Stimulated activated memory B cell treated with anti-CD40 and anti-IgM and Interleukin-4, amounts not matched to agents 10 μg/mL and 1 μg/mL and 100 μg/mL, for 72 hours (primary cell): Measurements from ENCODE around the gene LMNB1.
"Not testable (repeated sequence)": the region's sequence is repeated elsewhere in the genome, so short reads cannot be mapped to it uniquely, and the experiment has no call there.

Source experiments
- ATAC-seq: fragments of 150-1000 bp; cut with Tn5 transposase; 2 replicates; pipeline ENCODE4 v1.10.0; 2021
- H3K27ac Mint-ChIP-seq: one replicate; pipeline ENCODE4 v1.8.0; 2022; ENCODE audit warnings: mild to moderate bottlenecking, mixed read lengths
- H3K27me3 Mint-ChIP-seq: one replicate; pipeline ENCODE4 v1.8.0; 2022; ENCODE audit warnings: mixed read lengths
- H3K36me3 Mint-ChIP-seq: one replicate; pipeline ENCODE4 v1.8.0; 2022; ENCODE audit warnings: mixed read lengths
- H3K4me1 Mint-ChIP-seq: one replicate; pipeline ENCODE4 v1.8.0; 2022; ENCODE audit warnings: mixed read lengths
- H3K4me3 Mint-ChIP-seq: one replicate; pipeline ENCODE4 v1.8.0; 2022; ENCODE audit warnings: mild to moderate bottlenecking, moderate library complexity, mixed read lengths
- H3K9me3 Mint-ChIP-seq: one replicate; pipeline ENCODE4 v1.8.0; 2022; ENCODE audit warnings: mixed read lengths

LMNB1 gene, protein sequence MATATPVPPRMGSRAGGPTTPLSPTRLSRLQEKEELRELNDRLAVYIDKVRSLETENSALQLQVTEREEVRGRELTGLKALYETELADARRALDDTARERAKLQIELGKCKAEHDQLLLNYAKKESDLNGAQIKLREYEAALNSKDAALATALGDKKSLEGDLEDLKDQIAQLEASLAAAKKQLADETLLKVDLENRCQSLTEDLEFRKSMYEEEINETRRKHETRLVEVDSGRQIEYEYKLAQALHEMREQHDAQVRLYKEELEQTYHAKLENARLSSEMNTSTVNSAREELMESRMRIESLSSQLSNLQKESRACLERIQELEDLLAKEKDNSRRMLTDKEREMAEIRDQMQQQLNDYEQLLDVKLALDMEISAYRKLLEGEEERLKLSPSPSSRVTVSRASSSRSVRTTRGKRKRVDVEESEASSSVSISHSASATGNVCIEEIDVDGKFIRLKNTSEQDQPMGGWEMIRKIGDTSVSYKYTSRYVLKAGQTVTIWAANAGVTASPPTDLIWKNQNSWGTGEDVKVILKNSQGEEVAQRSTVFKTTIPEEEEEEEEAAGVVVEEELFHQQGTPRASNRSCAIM

GRCh38 chr5:126776499-126777256, at the start of gene LMNB1:
LMNB1 (plus strand) TSS chr5:126777136; CDS start chr5:126777509, 373 bp downstream.
- peaks cover 20% of the 10 kb centered on the region for H3K4me1 Mint-ChIP-seq
- no peaks in the 10 kb centered on the region for H3K27me3 Mint-ChIP-seq

DNA sequence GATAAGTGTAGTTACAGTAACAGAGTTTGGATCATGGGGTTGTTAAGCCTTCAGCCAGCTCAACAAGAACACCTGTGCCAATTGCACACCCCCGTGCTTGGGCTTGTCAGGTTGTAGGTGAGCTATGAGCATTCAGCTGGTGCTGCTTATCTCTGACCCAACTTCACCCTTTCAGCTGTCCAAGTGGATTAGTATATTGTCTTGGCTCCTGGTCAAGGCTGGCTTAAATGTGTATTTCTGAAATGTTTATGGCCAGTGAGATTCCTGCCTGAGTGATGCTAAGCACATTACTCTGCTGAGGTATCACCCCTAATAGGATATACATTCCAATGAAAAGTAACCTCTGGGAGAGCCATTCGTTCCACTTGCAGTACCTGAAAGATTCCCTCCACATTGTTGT, 44.2 kb upstream of the LMNB1 start:
- Mint-ChIP-seq H3K27me3 (no peaks in the 10 kb centered on the region), H3K27ac (no peak overlapping the region), H3K4me3 (no peak overlapping the region), H3K36me3 (no peaks in the 10 kb centered on the region), H3K9me3 (no peaks in the 10 kb centered on the region), H3K4me1 (no peaks in the 10 kb centered on the region)
- ATAC-seq = no peak

More at GRCh38 chr5:126776499-126777256, at the start of gene LMNB1:
- Mint-ChIP-seq H3K36me3 (peaks cover 5% of the 10 kb centered on the region), H3K4me3 (peak within 1 kb of the TSS; percentile 92), H3K27ac (peak within 1 kb of the TSS; percentile 97), H3K9me3 (no peaks in the 10 kb centered on the region)
- ATAC-seq = peak; percentile 89

DNA sequence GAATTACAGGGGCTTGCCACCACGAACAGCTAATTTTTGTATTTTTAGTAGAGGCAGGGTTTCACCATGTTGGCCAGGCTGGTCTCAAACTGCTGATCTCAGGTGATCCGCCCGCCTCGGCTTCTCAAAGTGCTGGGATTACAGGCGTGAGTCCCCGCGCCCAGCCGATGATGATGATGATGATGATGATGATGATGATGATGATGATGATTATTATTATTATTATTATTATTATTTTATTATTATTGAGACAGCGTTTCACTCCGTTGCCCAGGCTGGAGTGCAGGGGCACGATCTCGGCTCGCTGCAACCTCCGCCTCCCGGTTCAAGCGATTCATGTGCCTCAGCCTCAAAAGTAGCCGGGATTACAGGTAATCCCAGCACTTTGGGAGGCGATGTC, 42.4 kb upstream of the LMNB1 start:
- not testable (repeated sequence) for H3K4me3 Mint-ChIP-seq, H3K4me1 Mint-ChIP-seq, H3K9me3 Mint-ChIP-seq, H3K27me3 Mint-ChIP-seq, H3K27ac Mint-ChIP-seq, ATAC-seq, H3K36me3 Mint-ChIP-seq

GRCh38 chr5:126736141-126736540, 40.8 kb upstream of the LMNB1 start:
- Mint-ChIP-seq H3K4me1 (no peaks in the 10 kb centered on the region), H3K27ac (no peak overlapping the region)

GRCh38 chr5:126741361-126741760, 35.6 kb upstream of the LMNB1 start:
- Mint-ChIP-seq H3K36me3 (no peaks in the 10 kb centered on the region), H3K9me3 (no peaks in the 10 kb centered on the region), H3K4me3 (no peak overlapping the region), H3K4me1 (no peaks in the 10 kb centered on the region), H3K27me3 (no peaks in the 10 kb centered on the region), H3K27ac (no peak overlapping the region)
- no peak for ATAC-seq

More at GRCh38 chr5:126736141-126736540, 40.8 kb upstream of the LMNB1 start:
- Mint-ChIP-seq H3K27me3 (no peaks in the 10 kb centered on the region), H3K36me3 (no peaks in the 10 kb centered on the region), H3K4me3 (no peak overlapping the region), H3K9me3 (no peaks in the 10 kb centered on the region)
- ATAC-seq = no peak

DNA sequence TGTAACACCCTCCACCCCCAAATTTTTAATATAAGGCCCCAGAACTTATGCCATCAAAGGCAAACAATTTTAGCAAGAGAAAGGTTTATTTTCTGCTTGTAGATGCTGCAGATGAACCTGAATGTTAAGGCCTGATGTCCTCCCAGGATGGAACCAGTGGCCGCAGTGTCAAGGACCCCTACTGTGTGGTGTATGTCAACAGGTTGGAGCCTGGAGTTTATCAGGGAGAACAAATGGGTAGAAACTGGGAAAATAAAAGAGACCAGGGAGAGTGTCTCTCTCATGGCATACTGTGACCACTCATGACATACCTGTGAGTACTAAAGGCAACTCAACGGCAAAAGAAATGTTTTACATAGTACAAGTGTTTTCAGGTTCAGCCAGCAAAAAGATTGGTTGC, 34.5 kb upstream of the LMNB1 start:
- H3K4me1 Mint-ChIP-seq = peaks cover 3% of the 10 kb centered on the region
- H3K27ac Mint-ChIP-seq = no peak overlapping the region
- no peaks in the 10 kb centered on the region for H3K9me3 Mint-ChIP-seq
- no peaks in the 10 kb centered on the region for H3K27me3 Mint-ChIP-seq
- no peak for ATAC-seq
- H3K36me3 Mint-ChIP-seq = no peaks in the 10 kb centered on the region
- no peak overlapping the region for H3K4me3 Mint-ChIP-seq

- Mint-ChIP-seq H3K4me1 (peaks cover 20% of the 10 kb centered on the region), H3K27ac (no peak overlapping the region), H3K9me3 (no peaks in the 10 kb centered on the region)
These were observed 32.1 kb upstream of the LMNB1 start for GRCh38 chr5:126744836-126745235.

DNA sequence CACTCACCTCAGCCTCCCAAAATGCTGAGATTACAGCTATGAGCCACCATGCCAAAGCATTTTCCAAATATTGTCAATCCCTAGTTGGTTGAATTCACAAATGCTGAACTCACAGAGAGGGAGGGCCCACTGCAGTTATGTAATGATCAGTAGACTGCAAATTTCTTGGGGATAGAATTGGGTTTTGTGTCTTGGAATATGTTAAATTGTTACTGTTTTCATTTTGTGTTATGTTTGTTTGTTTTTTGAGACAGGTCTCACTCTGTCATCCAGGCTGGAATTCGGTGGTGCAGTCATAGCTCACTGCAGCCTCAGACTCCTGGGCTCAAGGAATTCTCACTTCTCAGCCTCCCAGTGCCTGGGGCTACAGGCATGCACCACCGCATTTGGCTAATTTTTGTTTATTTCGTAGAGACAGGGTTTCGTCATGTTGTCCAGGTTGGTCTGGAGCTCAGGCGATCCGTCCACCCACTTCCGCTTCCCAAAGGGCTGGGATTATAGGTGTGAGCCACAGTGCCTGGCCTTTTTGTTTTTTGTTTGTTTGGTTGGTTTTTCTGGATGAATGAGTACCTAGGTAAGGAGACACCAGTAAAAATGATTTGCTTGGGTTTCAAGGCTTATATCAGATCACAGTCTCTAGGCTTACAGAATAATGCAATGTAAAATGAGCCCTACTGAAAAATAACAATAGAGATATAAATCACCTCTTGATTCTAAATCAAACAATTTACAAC, 31.5 kb upstream of the LMNB1 start:
- Mint-ChIP-seq H3K27ac (no peak overlapping the region), H3K36me3 (no peaks in the 10 kb centered on the region), H3K27me3 (no peaks in the 10 kb centered on the region), H3K4me3 (no peak overlapping the region), H3K4me1 (peaks cover 20% of the 10 kb centered on the region), H3K9me3 (no peaks in the 10 kb centered on the region)
- no peak for ATAC-seq

More at GRCh38 chr5:126744836-126745235, 32.1 kb upstream of the LMNB1 start:
- Mint-ChIP-seq H3K27me3 (no peaks in the 10 kb centered on the region), H3K36me3 (no peaks in the 10 kb centered on the region), H3K4me3 (no peak overlapping the region)
- ATAC-seq = no peak

GRCh38 chr5:126746290-126746689, 30.6 kb upstream of the LMNB1 start:
- ATAC-seq = no peak
- Mint-ChIP-seq H3K4me3 (no peak overlapping the region), H3K27me3 (no peaks in the 10 kb centered on the region), H3K36me3 (no peaks in the 10 kb centered on the region), H3K4me1 (peaks cover 20% of the 10 kb centered on the region), H3K9me3 (no peaks in the 10 kb centered on the region), H3K27ac (no peak overlapping the region)

- H3K27ac Mint-ChIP-seq = no peak overlapping the region
- no peaks in the 10 kb centered on the region for H3K9me3 Mint-ChIP-seq
- H3K36me3 Mint-ChIP-seq = no peaks in the 10 kb centered on the region
- no peaks in the 10 kb centered on the region for H3K27me3 Mint-ChIP-seq
- H3K4me1 Mint-ChIP-seq = peaks cover 19% of the 10 kb centered on the region
- H3K4me3 Mint-ChIP-seq = no peak overlapping the region
- ATAC-seq = no peak
These were observed 24.7 kb upstream of the LMNB1 start for GRCh38 chr5:126752081-126752785.

DNA sequence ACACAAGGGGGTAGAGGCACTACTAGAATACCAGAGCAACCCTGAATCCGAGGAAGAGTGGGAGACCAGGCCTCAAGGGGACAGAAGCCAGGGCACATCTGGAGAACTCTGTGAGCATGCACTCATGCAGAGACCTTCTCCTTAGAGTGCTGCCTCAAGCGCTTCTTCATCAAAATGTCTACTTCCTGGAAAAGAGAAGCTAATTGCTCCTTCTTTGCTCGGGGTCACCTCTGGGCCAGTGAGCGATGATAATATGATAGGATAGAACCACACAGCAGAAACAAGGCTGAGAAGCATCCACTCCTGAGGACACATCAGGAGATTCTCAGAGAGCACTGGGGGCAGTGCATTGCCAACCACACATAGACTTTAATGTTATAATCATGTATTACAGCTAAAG, 23.7 kb upstream of the LMNB1 start:
- H3K9me3 Mint-ChIP-seq = no peaks in the 10 kb centered on the region
- H3K27me3 Mint-ChIP-seq = no peaks in the 10 kb centered on the region
- no peak overlapping the region for H3K4me3 Mint-ChIP-seq
- peaks cover 14% of the 10 kb centered on the region for H3K4me1 Mint-ChIP-seq
- H3K27ac Mint-ChIP-seq = no peak overlapping the region
- ATAC-seq = no peak
- H3K36me3 Mint-ChIP-seq = no peaks in the 10 kb centered on the region

GRCh38 chr5:126754609-126755008, 22.3 kb upstream of the LMNB1 start:
- Mint-ChIP-seq H3K27me3 (no peaks in the 10 kb centered on the region), H3K9me3 (no peaks in the 10 kb centered on the region), H3K4me1 (peaks cover 18% of the 10 kb centered on the region), H3K4me3 (no peak overlapping the region), H3K36me3 (no peaks in the 10 kb centered on the region), H3K27ac (no peak overlapping the region)
- no peak for ATAC-seq

DNA sequence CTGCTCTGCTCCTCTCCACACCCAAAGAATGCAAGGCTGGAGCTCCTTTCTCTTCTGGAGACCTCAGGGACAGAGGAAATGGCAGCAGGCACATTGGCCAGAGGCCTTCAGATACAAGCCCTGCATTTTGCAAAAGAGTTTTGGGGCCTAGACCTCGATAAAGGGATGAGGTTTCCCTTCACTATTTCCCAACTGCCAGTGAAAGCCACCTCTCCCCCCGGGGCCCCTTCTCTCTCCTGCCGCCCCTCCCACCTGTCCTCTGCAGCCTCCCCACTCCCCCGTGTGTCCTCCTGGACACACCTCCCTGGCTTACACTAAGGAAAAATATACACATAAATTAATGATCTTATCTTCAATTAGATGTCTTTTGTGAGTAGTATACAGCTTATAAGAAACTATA, 21.3 kb upstream of the LMNB1 start:
- no peak overlapping the region for H3K4me3 Mint-ChIP-seq
- H3K27ac Mint-ChIP-seq = no peak overlapping the region
- H3K4me1 Mint-ChIP-seq = peaks cover 28% of the 10 kb centered on the region
- no peak for ATAC-seq
- H3K27me3 Mint-ChIP-seq = no peaks in the 10 kb centered on the region
- H3K9me3 Mint-ChIP-seq = no peaks in the 10 kb centered on the region
- no peaks in the 10 kb centered on the region for H3K36me3 Mint-ChIP-seq

DNA sequence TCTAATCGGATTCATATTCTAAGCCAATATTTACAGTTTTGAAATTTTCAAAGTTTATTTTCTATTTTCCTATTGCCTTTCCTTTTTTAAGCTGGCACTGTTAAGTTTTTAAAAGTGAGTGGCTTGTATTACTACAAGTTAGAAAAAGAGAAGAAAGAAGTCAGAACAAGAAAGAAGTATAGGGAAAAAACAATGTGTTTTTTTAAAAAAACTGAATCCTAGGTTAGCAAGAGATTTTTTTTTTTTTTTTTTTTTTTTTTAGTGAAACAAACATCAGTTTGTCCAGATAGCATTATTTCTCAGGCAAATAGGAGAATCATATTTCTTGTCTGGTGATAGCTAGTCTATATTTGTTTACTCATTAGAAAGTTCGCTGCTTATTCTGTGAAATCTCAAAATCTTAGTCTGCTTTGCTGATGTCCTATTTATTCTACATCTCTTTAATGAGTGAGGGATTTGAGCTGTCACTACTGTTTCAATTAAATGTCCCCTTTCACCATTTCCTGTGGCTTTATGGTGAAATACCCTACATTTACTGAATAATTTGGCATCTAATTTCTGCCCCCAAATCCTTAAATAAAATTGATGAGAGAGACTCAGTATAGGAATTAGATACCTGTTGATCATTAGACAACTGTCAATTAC, 19.1 kb upstream of the LMNB1 start:
- peak overlapping the region; percentile 66 for H3K4me3 Mint-ChIP-seq
- no peaks in the 10 kb centered on the region for H3K9me3 Mint-ChIP-seq
- H3K4me1 Mint-ChIP-seq = peaks cover 47% of the 10 kb centered on the region
- peak overlapping the region; percentile 85 for H3K27ac Mint-ChIP-seq
- no peaks in the 10 kb centered on the region for H3K27me3 Mint-ChIP-seq
- no peaks in the 10 kb centered on the region for H3K36me3 Mint-ChIP-seq
- ATAC-seq = no peak
